ENCODE results near the gene CD38.
A peak's percentile ranks its signal among the peaks of the same experiment; 100 is the strongest.

Gene CD38

GRCh38 chr4:15776871-15777648 is 1.1 kb upstream of the CD38 start:
- Histone ChIP-seq H3K9me3 (ENCODE audit: control insufficient read depth, insufficient read depth, low read length) (no peaks in the 10 kb centered on the region), H3K4me1 (ENCODE audit: insufficient read depth, low read length) (peaks cover 4% of the 10 kb centered on the region; the same call in 1 of the 2 replicates), H3K9ac (ENCODE audit: low read depth, low read length) (no peak overlapping the region), H3K36me3 (ENCODE audit: insufficient read depth, low read length) (no peaks in the 10 kb centered on the region)

DNA sequence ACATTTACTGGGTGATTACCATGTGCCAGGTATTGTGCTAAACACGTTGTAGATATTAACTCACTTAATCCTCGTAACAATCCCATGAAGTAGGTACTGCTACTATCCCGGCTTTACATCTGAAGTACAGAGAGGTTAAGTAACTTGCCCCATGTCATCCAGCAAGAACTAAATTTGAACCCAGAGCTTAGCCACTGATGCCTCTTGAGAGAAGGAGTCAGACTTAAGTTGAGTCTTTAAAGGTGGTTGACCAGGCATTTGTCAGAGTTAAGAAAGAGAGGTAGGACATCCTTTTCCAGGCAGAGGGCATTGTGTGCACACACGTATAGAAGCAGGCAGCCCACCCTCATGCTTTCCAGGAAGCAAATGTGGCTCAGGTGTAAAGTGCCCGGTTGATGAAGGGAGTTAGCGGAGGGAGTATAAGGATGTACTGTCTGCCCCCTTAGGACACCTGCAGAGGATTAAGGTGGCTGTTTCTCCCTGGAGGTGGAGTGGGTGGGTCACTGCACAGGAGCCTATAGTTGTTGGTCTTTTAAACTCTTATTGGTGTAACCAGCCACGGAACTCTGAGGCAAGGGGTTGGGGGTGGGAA is 335 bp upstream of the CD38 start:
- Histone ChIP-seq H3K9ac (ENCODE audit: low read depth, low read length) (peak overlapping the region; percentile 81; the same call in 1 of the 2 replicates), H3K4me1 (ENCODE audit: insufficient read depth, low read length) (peaks cover 4% of the 10 kb centered on the region; the same call in 1 of the 2 replicates), H3K36me3 (ENCODE audit: insufficient read depth, low read length) (no peaks in the 10 kb centered on the region), H3K9me3 (ENCODE audit: control insufficient read depth, insufficient read depth, low read length) (no peaks in the 10 kb centered on the region)

- peak overlapping the region; percentile 81 for H3K9ac ChIP-seq (ENCODE audit: low read depth, low read length)
- H3K9me3 ChIP-seq (ENCODE audit: control insufficient read depth, insufficient read depth, low read length), result no peaks in the 10 kb centered on the region
- no peaks in the 10 kb centered on the region for H3K36me3 ChIP-seq (ENCODE audit: insufficient read depth, low read length)
- peaks cover 4% of the 10 kb centered on the region; the same call in 1 of the 2 replicates for H3K4me1 ChIP-seq (ENCODE audit: insufficient read depth, low read length)
These were observed 1.2 kb downstream of the CD38 start for GRCh38 chr4:15779306-15779705.

DNA sequence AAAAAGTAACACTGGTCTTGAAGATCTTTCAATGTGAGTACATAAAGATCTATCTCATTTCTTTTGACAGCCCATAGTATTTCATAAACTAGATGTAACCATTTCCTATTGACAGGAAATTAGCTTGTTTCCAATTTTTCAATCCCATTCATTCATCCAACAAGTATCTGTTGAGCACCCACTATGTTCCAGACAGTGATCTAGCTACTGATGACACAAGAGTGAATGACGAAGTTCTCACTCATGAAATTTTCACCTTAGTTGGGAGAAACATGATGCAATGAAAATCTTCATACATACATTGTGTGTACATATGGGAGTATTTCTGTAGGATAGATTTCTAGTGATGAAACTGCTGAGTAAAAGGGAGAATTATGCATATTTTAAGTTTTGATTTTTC is 1.7 kb downstream of the CD38 start:
- no peaks in the 10 kb centered on the region for H3K36me3 ChIP-seq (ENCODE audit: insufficient read depth, low read length)
- H3K9ac ChIP-seq (ENCODE audit: low read depth, low read length), result peak overlapping the region; percentile 81; the same call in 1 of the 2 replicates
- H3K9me3 ChIP-seq (ENCODE audit: control insufficient read depth, insufficient read depth, low read length), result no peaks in the 10 kb centered on the region
- peaks cover 4% of the 10 kb centered on the region; the same call in 1 of the 2 replicates for H3K4me1 ChIP-seq (ENCODE audit: insufficient read depth, low read length)

- Histone ChIP-seq H3K36me3 (ENCODE audit: insufficient read depth, low read length) (no peaks in the 10 kb centered on the region), H3K9me3 (ENCODE audit: control insufficient read depth, insufficient read depth, low read length) (no peaks in the 10 kb centered on the region), H3K4me1 (ENCODE audit: insufficient read depth, low read length) (peaks cover 4% of the 10 kb centered on the region; the same call in 1 of the 2 replicates), H3K9ac (ENCODE audit: low read depth, low read length) (no peak overlapping the region)
These were observed 3.4 kb downstream of the CD38 start for GRCh38 chr4:15781427-15782095.

DNA sequence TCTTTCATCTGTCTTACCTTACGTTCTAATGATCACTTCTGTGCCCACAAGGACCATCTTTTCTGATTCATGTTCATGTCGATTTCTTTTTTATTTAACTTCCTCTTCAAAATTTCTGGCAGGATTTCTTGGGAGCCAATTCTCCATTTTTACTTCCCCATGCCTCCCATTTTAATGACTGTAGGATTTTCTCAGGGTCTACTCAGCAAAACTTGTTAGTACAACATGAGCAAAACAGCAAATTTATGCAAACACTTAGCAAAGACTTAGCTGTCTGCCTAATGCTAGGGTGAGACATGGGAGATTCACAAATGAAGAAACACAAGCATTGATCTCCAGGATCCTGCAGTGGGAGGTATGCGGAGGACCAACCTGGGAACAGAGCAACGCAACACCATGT is 5.5 kb downstream of the CD38 start:
- no peak overlapping the region for H3K9ac ChIP-seq (ENCODE audit: low read depth, low read length)
- H3K36me3 ChIP-seq (ENCODE audit: insufficient read depth, low read length), result no peaks in the 10 kb centered on the region
- H3K9me3 ChIP-seq (ENCODE audit: control insufficient read depth, insufficient read depth, low read length), result no peaks in the 10 kb centered on the region
- H3K4me1 ChIP-seq (ENCODE audit: insufficient read depth, low read length), result peaks cover 4% of the 10 kb centered on the region; the same call in 1 of the 2 replicates

GRCh38 chr4:15784959-15785634 is 7.0 kb downstream of the CD38 start:
- H3K9ac ChIP-seq (ENCODE audit: low read depth, low read length), result no peak overlapping the region
- H3K36me3 ChIP-seq (ENCODE audit: insufficient read depth, low read length), result no peaks in the 10 kb centered on the region
- H3K9me3 ChIP-seq (ENCODE audit: control insufficient read depth, insufficient read depth, low read length), result no peaks in the 10 kb centered on the region
- no peaks in the 10 kb centered on the region for H3K4me1 ChIP-seq (ENCODE audit: insufficient read depth, low read length)

DNA sequence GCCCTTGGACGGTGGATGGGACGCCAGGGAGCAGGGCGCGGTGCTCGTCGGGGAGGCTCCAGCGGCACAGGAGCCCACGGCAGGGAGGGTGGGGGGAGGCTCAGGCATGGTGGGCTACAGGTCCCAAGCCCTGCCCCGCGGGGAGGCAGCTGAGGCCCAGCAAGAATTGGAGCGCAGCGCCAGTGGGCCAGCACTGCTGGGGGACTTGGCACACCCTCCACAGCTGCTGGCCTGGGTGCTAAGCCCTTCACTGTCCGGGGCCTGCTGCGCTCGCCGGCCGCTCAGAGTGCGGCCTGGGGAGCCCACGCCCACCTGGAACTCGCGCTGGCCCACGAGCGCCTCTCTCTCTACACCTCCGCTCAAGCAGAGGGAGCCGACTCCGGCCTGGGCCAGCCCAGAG is 8.6 kb downstream of the CD38 start:
- Histone ChIP-seq H3K9ac (ENCODE audit: low read depth, low read length) (no peak overlapping the region), H3K36me3 (ENCODE audit: insufficient read depth, low read length) (no peaks in the 10 kb centered on the region), H3K4me1 (ENCODE audit: insufficient read depth, low read length) (no peaks in the 10 kb centered on the region), H3K9me3 (ENCODE audit: control insufficient read depth, insufficient read depth, low read length) (no peaks in the 10 kb centered on the region)

- no peaks in the 10 kb centered on the region for H3K4me1 ChIP-seq (ENCODE audit: insufficient read depth, low read length)
- H3K9me3 ChIP-seq (ENCODE audit: control insufficient read depth, insufficient read depth, low read length), result no peaks in the 10 kb centered on the region
- H3K36me3 ChIP-seq (ENCODE audit: insufficient read depth, low read length), result no peaks in the 10 kb centered on the region
- H3K9ac ChIP-seq (ENCODE audit: low read depth, low read length), result no peak overlapping the region
These were observed 14.8 kb downstream of the CD38 start for GRCh38 chr4:15792974-15793373.

GRCh38 chr4:15793506-15794363 is 15.6 kb downstream of the CD38 start:
- no peak overlapping the region for H3K9ac ChIP-seq (ENCODE audit: low read depth, low read length)
- H3K36me3 ChIP-seq (ENCODE audit: insufficient read depth, low read length), result no peaks in the 10 kb centered on the region
- H3K9me3 ChIP-seq (ENCODE audit: control insufficient read depth, insufficient read depth, low read length), result no peaks in the 10 kb centered on the region
- H3K4me1 ChIP-seq (ENCODE audit: insufficient read depth, low read length), result no peaks in the 10 kb centered on the region

DNA sequence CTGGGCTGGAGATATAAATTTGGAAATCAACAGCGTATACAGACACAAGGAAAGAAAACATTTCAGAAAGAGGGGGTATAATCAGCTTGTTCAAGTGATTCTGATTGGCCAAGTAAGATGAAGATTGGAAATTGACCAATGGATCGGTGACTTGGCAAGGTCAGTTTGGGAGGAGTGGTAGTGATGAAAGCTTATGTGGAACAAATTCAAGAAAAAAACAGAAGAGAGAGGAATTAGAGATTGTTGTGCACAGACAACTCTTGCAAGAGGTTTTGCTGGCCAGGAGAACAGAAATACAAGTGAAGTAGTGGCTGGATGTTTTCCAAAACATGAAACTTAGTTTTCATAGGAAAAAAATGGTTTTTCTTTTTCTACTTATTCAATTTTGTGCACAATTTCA is 16.3 kb downstream of the CD38 start:
- Histone ChIP-seq H3K9ac (ENCODE audit: low read depth, low read length) (no peak overlapping the region), H3K36me3 (ENCODE audit: insufficient read depth, low read length) (no peaks in the 10 kb centered on the region), H3K4me1 (ENCODE audit: insufficient read depth, low read length) (no peaks in the 10 kb centered on the region), H3K9me3 (ENCODE audit: control insufficient read depth, insufficient read depth, low read length) (no peaks in the 10 kb centered on the region)

GRCh38 chr4:15794905-15795304 is 16.8 kb downstream of the CD38 start:
- H3K9me3 ChIP-seq (ENCODE audit: control insufficient read depth, insufficient read depth, low read length), result no peaks in the 10 kb centered on the region
- no peak overlapping the region for H3K9ac ChIP-seq (ENCODE audit: low read depth, low read length)
- H3K36me3 ChIP-seq (ENCODE audit: insufficient read depth, low read length), result no peaks in the 10 kb centered on the region
- no peaks in the 10 kb centered on the region for H3K4me1 ChIP-seq (ENCODE audit: insufficient read depth, low read length)

DNA sequence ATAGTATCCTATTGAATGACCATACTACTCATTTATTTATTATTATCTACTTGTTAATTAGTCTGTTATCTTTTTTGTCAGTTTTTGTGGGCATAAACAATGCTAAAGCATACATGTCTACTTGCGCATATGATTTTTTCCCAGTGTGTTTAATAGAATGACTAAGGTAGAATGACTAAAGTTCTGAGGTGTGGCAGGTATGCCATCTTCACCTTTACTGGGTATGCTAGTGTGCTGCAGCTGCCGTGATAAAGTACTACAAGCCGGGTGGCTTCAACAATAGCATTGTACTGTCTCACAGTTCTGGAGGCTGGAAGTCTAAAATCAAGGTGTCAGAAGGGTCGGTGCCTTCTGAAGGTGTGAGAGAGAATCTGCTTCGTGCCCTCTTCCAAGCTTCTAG is 19.2 kb downstream of the CD38 start:
- Histone ChIP-seq H3K4me1 (ENCODE audit: insufficient read depth, low read length) (no peaks in the 10 kb centered on the region), H3K9me3 (ENCODE audit: control insufficient read depth, insufficient read depth, low read length) (no peaks in the 10 kb centered on the region), H3K9ac (ENCODE audit: low read depth, low read length) (no peak overlapping the region), H3K36me3 (ENCODE audit: insufficient read depth, low read length) (no peaks in the 10 kb centered on the region)

DNA sequence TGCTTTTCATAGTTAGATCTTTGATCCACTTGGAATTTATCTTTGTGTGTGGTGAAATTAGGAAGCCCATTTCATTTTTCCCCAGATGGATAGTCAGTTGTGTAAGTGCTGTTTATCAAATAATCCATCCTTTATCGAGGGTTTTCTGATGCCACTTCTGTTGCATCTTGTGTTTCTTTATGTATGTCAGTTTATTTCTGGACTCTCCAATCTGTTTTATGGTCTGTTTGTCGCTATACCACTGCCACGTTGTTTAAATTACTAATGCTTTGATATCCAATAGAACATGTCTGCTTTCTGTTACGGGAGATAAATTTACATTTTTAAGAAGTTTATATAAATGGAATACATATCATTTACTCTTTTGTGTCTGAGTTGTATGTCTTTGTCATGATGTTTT is 21.0 kb downstream of the CD38 start:
- no peaks in the 10 kb centered on the region for H3K36me3 ChIP-seq (ENCODE audit: insufficient read depth, low read length)
- no peaks in the 10 kb centered on the region for H3K9me3 ChIP-seq (ENCODE audit: control insufficient read depth, insufficient read depth, low read length)
- H3K4me1 ChIP-seq (ENCODE audit: insufficient read depth, low read length), result no peaks in the 10 kb centered on the region
- no peak overlapping the region for H3K9ac ChIP-seq (ENCODE audit: low read depth, low read length)

Measured in ES-I3 (cell line).